Panc1 (cell line): ENCODE results near the gene WNT7A. TPM values are rescaled to one million over a fixed set of nuclear protein-coding genes. Genes with fewer than 3 reads are reported as not detected.

Experiments used
- ATAC-seq: fragments of 200-7000 bp; cut with Tn5 transposase; 2 replicates; pipeline ENCODE4 v1.9.1; 2020; ENCODE audit warnings: mild to moderate bottlenecking, moderate library complexity
- BruUV-seq: library from RNA; stranded (reverse); fragments of 400-500 nt; replicated peaks from 2 replicates; lab custom pipeline; 2021; lab: Mats Ljungman, UMichigan
- CTCF ChIA-PET: fragments of 300-600 bp; sonication (Branson Sonifier 250); formaldehyde crosslinking; loops from one replicate; lab custom pipeline; 2022; ENCODE audit warnings: antibody characterized with exemption; lab: Charles Lee
- POLR2A ChIA-PET: fragments of 300-600 bp; sonication (Branson Sonifier 250); formaldehyde crosslinking; loops from one replicate; lab custom pipeline; 2022; ENCODE audit warnings: antibody characterized with exemption; lab: Charles Lee
- DNase-seq: peaks from one replicate; pipeline ENCODE4 v3.0.0-alpha.2; 2010; ENCODE audit warnings: low read depth, low spot score
- H3K27ac ChIP-seq: 2 replicates; pipeline ENCODE4 v1.5.1; 2011; ENCODE audit warnings: mild to moderate bottlenecking, low read length, inconsistent platforms
- H3K27me3 ChIP-seq: fragments of 200-500 bp; sonication (Bioruptor generic); 2 replicates; pipeline ENCODE4 v1.6.0; 2014; ENCODE audit warnings: low read length, inconsistent platforms; ENCODE audit not compliant: control insufficient read depth, insufficient read depth
- H3K36me3 ChIP-seq: fragments of 200-500 bp; sonication (Bioruptor generic); 2 replicates; pipeline ENCODE4 v1.5.1; 2014; ENCODE audit warnings: inconsistent platforms, mild to moderate bottlenecking, low read length, moderate library complexity; ENCODE audit not compliant: control insufficient read depth, insufficient read depth
- H3K4me1 ChIP-seq: 2 replicates; pipeline ENCODE4 v1.5.1; 2011; ENCODE audit warnings: inconsistent platforms, mild to moderate bottlenecking, low read length, moderate library complexity; ENCODE audit not compliant: control insufficient read depth, insufficient read depth
- H3K4me3 ChIP-seq, 2 experiments: 2 replicates each; pipeline ENCODE4 v1.5.1; 2011 to 2012; ENCODE audit warnings: low read depth in 2 of 2, low read length in 2 of 2, mild to moderate bottlenecking in 2 of 2, inconsistent platforms in 1 of 2, moderate library complexity in 1 of 2
- H3K9me3 ChIP-seq: fragments of 200-500 bp; sonication (Bioruptor generic); 2 replicates; pipeline ENCODE4 v1.5.1; 2014; ENCODE audit warnings: low read depth, mild to moderate bottlenecking, inconsistent platforms, low read length, moderate library complexity; ENCODE audit not compliant: control insufficient read depth, insufficient read depth
- POLR2AphosphoS5 ChIP-seq: IDR thresholded peaks from 2 replicates; pipeline ENCODE4 v1.6.1; 2012; ENCODE audit warnings: mild to moderate bottlenecking, low read depth, low read length, moderate library complexity
- SIN3A ChIP-seq: IDR thresholded peaks from 2 replicates; pipeline ENCODE4 v1.6.1; 2012; ENCODE audit warnings: low read depth, mild to moderate bottlenecking, low read length, moderate library complexity, borderline replicate concordance; ENCODE audit not compliant: insufficient read depth
- TCF7L2 ChIP-seq: IDR thresholded peaks from 2 replicates; pipeline ENCODE4 v1.6.1; 2011; ENCODE audit warnings: mild to moderate bottlenecking, low read depth, low read length, inconsistent platforms
- in situ Hi-C: cut with HindIII; loops from 2 replicates; pipeline ENCODE4 v1.10.0; 2016; ENCODE audit warnings: low sequenced_read_pairs, low pct_unique_long_range_greater_than_20kb
- intact Hi-C: fragments of 100-400 bp; cut with micrococcal nuclease; formaldehyde crosslinking; loops from one replicate; pipeline ENCODE4 v1.10.0; 2022; ENCODE audit not compliant: unreplicated experiment
- total RNA-seq: library from RNA; stranded (reverse); gene quantifications from one replicate; pipeline ENCODE4 v1.2.1, GENCODE V29; 2021; ENCODE audit not compliant: unreplicated experiment
- TF ChIP-seq, protein P1 (sequence below): fragments of 450-650 bp; IDR thresholded peaks from 2 replicates; pipeline ENCODE4 v1.5.1; 2017; ENCODE audit warnings: mild to moderate bottlenecking
- TF ChIP-seq, protein P2 (sequence below), 2 experiments: IDR thresholded peaks; 2 replicates each; pipeline ENCODE4 v1.6.1; 2011 to 2012; ENCODE audit warnings: low read depth in 2 of 2, control low read depth in 1 of 2, low read length in 1 of 2, mild to moderate bottlenecking in 1 of 2, moderate library complexity in 1 of 2; ENCODE audit not compliant: insufficient read depth in 1 of 2

WNT7A gene
- total RNA-seq, 1 experiment from 2014 or later: not detected

DNA sequence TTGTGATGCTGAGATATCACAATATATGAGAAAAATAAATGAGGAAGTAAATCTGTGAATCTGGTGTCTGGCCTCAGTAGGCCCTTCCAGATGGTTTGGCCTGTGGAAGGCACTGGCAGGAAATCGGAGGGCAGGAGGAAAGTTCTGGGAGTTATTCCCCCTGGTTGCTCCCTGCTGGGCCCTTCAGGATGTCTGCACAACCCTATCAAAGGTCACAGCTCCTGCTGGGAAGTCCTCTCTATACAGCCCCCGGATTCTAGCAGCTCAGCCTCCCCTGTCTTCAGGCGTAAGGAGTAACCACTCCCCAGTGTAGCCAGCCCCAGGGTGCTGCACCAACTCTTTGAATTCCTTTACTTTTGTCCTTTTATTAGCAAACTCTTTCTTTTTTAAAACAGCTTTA, 56.2 kb downstream of the WNT7A start:
- H3K4me1 ChIP-seq: no peaks in the 10 kb centered on the region
- no peak for DNase-seq
- intact Hi-C loops (no loop called here), in situ Hi-C loops (no loop called here)
- no peak for ATAC-seq
- no TSS peak for BruUV-seq
- H3K27me3 ChIP-seq: no peaks in the 10 kb centered on the region
- H3K4me3 ChIP-seq: no peak overlapping the region
- ChIA-PET POLR2A (no interaction called here), CTCF (no interaction called here)
- no peak overlapping the region for H3K27ac ChIP-seq
- no peaks in the 10 kb centered on the region for H3K36me3 ChIP-seq
- H3K9me3 ChIP-seq: no peaks in the 10 kb centered on the region
- TF ChIP-seq, protein P1, sequence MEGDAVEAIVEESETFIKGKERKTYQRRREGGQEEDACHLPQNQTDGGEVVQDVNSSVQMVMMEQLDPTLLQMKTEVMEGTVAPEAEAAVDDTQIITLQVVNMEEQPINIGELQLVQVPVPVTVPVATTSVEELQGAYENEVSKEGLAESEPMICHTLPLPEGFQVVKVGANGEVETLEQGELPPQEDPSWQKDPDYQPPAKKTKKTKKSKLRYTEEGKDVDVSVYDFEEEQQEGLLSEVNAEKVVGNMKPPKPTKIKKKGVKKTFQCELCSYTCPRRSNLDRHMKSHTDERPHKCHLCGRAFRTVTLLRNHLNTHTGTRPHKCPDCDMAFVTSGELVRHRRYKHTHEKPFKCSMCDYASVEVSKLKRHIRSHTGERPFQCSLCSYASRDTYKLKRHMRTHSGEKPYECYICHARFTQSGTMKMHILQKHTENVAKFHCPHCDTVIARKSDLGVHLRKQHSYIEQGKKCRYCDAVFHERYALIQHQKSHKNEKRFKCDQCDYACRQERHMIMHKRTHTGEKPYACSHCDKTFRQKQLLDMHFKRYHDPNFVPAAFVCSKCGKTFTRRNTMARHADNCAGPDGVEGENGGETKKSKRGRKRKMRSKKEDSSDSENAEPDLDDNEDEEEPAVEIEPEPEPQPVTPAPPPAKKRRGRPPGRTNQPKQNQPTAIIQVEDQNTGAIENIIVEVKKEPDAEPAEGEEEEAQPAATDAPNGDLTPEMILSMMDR: no peak
- TF ChIP-seq, protein P2, sequence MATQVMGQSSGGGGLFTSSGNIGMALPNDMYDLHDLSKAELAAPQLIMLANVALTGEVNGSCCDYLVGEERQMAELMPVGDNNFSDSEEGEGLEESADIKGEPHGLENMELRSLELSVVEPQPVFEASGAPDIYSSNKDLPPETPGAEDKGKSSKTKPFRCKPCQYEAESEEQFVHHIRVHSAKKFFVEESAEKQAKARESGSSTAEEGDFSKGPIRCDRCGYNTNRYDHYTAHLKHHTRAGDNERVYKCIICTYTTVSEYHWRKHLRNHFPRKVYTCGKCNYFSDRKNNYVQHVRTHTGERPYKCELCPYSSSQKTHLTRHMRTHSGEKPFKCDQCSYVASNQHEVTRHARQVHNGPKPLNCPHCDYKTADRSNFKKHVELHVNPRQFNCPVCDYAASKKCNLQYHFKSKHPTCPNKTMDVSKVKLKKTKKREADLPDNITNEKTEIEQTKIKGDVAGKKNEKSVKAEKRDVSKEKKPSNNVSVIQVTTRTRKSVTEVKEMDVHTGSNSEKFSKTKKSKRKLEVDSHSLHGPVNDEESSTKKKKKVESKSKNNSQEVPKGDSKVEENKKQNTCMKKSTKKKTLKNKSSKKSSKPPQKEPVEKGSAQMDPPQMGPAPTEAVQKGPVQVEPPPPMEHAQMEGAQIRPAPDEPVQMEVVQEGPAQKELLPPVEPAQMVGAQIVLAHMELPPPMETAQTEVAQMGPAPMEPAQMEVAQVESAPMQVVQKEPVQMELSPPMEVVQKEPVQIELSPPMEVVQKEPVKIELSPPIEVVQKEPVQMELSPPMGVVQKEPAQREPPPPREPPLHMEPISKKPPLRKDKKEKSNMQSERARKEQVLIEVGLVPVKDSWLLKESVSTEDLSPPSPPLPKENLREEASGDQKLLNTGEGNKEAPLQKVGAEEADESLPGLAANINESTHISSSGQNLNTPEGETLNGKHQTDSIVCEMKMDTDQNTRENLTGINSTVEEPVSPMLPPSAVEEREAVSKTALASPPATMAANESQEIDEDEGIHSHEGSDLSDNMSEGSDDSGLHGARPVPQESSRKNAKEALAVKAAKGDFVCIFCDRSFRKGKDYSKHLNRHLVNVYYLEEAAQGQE (IDR thresholded peaks at IDR 0.05; ENCODE audit: insufficient read depth in 1 of 2, low read depth in 2 of 2, low read length in 1 of 2): no peak
- no peak for TF ChIP-seq POLR2AphosphoS5
- TF ChIP-seq SIN3A: no peak
- no peak for TF ChIP-seq TCF7L2

DNA sequence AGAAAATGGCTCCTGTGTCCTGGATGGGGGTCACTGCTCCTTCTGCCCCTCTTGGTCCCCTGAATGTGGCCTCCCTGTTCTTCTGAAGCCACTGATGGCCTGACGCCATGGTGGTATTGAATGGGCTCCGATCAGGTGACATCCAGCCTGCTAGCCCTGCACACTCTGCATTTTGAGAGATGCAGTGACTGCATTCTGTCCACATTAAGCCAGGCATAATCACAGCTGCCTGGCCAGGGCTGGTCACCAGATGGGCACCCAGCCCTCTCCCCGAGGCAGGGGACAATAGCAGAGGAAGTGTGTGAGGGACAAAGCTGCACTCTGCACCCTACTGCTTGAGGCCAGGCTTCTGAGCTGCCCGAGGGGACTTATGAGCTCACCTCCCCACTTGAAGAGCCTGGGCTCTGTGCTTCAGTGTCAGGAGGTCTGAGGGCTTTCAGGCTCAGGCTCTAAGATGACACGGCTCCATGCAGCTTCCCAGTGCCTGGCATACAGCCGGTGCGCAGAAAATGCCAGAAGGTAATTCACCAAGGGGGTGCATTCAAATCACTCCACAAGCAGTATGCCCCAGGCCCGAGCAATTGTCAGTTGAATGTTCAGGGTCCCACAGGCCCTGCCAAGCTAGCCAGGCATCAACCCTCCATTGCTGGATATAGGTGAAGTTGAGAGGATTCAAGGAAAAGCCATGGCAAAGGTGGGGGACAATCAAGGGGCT, 56.8 kb downstream of the WNT7A start:
- Histone ChIP-seq H3K27ac (no peak overlapping the region), H3K4me3 (no peak overlapping the region), H3K9me3 (no peaks in the 10 kb centered on the region), H3K27me3 (no peaks in the 10 kb centered on the region), H3K36me3 (no peaks in the 10 kb centered on the region), H3K4me1 (no peaks in the 10 kb centered on the region)
- intact Hi-C loops (no loop called here), in situ Hi-C loops (no loop called here)
- ChIA-PET CTCF (no interaction called here), POLR2A (no interaction called here)
- no peak for DNase-seq
- TF ChIP-seq POLR2AphosphoS5 (no peak), SIN3A (no peak), TCF7L2 (no peak)
- TF ChIP-seq, protein P2 (IDR thresholded peaks at IDR 0.05; ENCODE audit: insufficient read depth in 1 of 2, low read depth in 2 of 2, low read length in 1 of 2): no peak
- TF ChIP-seq, protein P1: no peak
- no peak for ATAC-seq
- no TSS peak for BruUV-seq
